HepG2 (cell line): Measurements from ENCODE around the gene ABCG1.

Source experiments
- DNMT3B ChIP-seq: conservative IDR thresholded peaks from 2 replicates; pipeline ENCODE4 v1.6.1; 2016; ENCODE audit warnings: missing biosample characterization, control low read depth
- ELK4 ChIP-seq: sonication (generic); formaldehyde crosslinking; IDR thresholded peaks from 2 replicates; pipeline ENCODE4 v1.9.0; 2021; ENCODE audit warnings: missing genetic modification reagents, borderline replicate concordance
- HINFP ChIP-seq: sonication (generic); formaldehyde crosslinking; IDR thresholded peaks from 2 replicates; pipeline ENCODE4 v1.4.0; 2020; ENCODE audit warnings: low read depth, mild to moderate bottlenecking, missing genetic modification reagents
- MBD4 ChIP-seq: IDR thresholded peaks from 2 replicates; pipeline ENCODE4 v1.6.1; 2012; ENCODE audit warnings: low read length, inconsistent platforms, borderline replicate concordance
- SP140L ChIP-seq: sonication (generic); formaldehyde crosslinking; IDR thresholded peaks from 2 replicates; pipeline ENCODE4 v1.4.0; 2020; ENCODE audit warnings: missing genetic modification reagents, borderline replicate concordance
- ZNF350 ChIP-seq: sonication (generic); formaldehyde crosslinking; IDR thresholded peaks from 2 replicates; pipeline ENCODE4 v1.4.0; 2020; ENCODE audit warnings: mild to moderate bottlenecking, low read depth, missing genetic modification reagents, borderline replicate concordance
- ZNF788 ChIP-seq: sonication (generic); formaldehyde crosslinking; IDR thresholded peaks from 2 replicates; pipeline ENCODE4 v1.5.0; 2020; ENCODE audit warnings: mild to moderate bottlenecking, missing genetic modification reagents, borderline replicate concordance
- TF ChIP-seq, protein P1 (sequence below): sonication (generic); formaldehyde crosslinking; IDR thresholded peaks from 2 replicates; pipeline ENCODE4 v1.4.0; 2020; ENCODE audit warnings: low read depth, mild to moderate bottlenecking, missing genetic modification reagents
- TF ChIP-seq, protein P2 (sequence below): sonication (generic); formaldehyde crosslinking; IDR thresholded peaks from 2 replicates; pipeline ENCODE4 v1.5.0; 2020; ENCODE audit warnings: mild to moderate bottlenecking, missing genetic modification reagents, moderate library complexity

GRCh38 chr21:42214081-42214750, 4.7 kb upstream of the ABCG1 start:
- TF ChIP-seq, protein P1, sequence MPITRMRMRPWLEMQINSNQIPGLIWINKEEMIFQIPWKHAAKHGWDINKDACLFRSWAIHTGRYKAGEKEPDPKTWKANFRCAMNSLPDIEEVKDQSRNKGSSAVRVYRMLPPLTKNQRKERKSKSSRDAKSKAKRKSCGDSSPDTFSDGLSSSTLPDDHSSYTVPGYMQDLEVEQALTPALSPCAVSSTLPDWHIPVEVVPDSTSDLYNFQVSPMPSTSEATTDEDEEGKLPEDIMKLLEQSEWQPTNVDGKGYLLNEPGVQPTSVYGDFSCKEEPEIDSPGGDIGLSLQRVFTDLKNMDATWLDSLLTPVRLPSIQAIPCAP: no peak
- TF ChIP-seq, protein P2, sequence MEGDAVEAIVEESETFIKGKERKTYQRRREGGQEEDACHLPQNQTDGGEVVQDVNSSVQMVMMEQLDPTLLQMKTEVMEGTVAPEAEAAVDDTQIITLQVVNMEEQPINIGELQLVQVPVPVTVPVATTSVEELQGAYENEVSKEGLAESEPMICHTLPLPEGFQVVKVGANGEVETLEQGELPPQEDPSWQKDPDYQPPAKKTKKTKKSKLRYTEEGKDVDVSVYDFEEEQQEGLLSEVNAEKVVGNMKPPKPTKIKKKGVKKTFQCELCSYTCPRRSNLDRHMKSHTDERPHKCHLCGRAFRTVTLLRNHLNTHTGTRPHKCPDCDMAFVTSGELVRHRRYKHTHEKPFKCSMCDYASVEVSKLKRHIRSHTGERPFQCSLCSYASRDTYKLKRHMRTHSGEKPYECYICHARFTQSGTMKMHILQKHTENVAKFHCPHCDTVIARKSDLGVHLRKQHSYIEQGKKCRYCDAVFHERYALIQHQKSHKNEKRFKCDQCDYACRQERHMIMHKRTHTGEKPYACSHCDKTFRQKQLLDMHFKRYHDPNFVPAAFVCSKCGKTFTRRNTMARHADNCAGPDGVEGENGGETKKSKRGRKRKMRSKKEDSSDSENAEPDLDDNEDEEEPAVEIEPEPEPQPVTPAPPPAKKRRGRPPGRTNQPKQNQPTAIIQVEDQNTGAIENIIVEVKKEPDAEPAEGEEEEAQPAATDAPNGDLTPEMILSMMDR: no peak
- TF ChIP-seq SP140L (CRISPR knock-in tag) (no peak), DNMT3B (CRISPR knock-in tag) (no peak), ZNF788 (CRISPR knock-in tag) (no peak), HINFP (CRISPR knock-in tag) (no peak), ELK4 (CRISPR knock-in tag) (no peak), MBD4 (no peak), ZNF350 (CRISPR knock-in tag) (no peak)
